ENCODE data around the gene EPOP. TPM values are rescaled to one million over a fixed set of nuclear protein-coding genes. Genes with fewer than 3 reads are reported as not detected.

The EPOP gene
- total and polyA plus RNA-seq, 2 of the 13 experiments (the other 11 are each of a cell fraction or from before 2014, with no cell fraction given), result 14.7 to 37.8 TPM

- TF ChIP-seq, protein P1, sequence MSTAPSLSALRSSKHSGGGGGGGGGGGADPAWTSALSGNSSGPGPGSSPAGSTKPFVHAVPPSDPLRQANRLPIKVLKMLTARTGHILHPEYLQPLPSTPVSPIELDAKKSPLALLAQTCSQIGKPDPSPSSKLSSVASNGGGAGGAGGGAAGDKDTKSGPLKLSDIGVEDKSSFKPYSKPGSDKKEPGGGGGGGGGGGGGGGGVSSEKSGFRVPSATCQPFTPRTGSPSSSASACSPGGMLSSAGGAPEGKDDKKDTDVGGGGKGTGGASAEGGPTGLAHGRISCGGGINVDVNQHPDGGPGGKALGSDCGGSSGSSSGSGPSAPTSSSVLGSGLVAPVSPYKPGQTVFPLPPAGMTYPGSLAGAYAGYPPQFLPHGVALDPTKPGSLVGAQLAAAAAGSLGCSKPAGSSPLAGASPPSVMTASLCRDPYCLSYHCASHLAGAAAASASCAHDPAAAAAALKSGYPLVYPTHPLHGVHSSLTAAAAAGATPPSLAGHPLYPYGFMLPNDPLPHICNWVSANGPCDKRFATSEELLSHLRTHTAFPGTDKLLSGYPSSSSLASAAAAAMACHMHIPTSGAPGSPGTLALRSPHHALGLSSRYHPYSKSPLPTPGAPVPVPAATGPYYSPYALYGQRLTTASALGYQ (CRISPR knock-in tag; IDR thresholded peaks at IDR 0.05), result no peak
- TF ChIP-seq ZNF256 (CRISPR knock-in tag; conservative IDR thresholded peaks at IDR 0.05), result no peak
- no peak for TF ChIP-seq ZNF496 (CRISPR knock-in tag; IDR thresholded peaks at IDR 0.05; ENCODE audit: insufficient replicate concordance)
- TF ChIP-seq, protein P2, sequence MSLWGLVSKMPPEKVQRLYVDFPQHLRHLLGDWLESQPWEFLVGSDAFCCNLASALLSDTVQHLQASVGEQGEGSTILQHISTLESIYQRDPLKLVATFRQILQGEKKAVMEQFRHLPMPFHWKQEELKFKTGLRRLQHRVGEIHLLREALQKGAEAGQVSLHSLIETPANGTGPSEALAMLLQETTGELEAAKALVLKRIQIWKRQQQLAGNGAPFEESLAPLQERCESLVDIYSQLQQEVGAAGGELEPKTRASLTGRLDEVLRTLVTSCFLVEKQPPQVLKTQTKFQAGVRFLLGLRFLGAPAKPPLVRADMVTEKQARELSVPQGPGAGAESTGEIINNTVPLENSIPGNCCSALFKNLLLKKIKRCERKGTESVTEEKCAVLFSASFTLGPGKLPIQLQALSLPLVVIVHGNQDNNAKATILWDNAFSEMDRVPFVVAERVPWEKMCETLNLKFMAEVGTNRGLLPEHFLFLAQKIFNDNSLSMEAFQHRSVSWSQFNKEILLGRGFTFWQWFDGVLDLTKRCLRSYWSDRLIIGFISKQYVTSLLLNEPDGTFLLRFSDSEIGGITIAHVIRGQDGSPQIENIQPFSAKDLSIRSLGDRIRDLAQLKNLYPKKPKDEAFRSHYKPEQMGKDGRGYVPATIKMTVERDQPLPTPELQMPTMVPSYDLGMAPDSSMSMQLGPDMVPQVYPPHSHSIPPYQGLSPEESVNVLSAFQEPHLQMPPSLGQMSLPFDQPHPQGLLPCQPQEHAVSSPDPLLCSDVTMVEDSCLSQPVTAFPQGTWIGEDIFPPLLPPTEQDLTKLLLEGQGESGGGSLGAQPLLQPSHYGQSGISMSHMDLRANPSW (CRISPR knock-in tag; IDR thresholded peaks at IDR 0.05; ENCODE audit: borderline replicate concordance), result no peak
- TF ChIP-seq ZNF614 (CRISPR knock-in tag; IDR thresholded peaks at IDR 0.05; ENCODE audit: borderline replicate concordance), result no peak
- TF ChIP-seq, protein P3, sequence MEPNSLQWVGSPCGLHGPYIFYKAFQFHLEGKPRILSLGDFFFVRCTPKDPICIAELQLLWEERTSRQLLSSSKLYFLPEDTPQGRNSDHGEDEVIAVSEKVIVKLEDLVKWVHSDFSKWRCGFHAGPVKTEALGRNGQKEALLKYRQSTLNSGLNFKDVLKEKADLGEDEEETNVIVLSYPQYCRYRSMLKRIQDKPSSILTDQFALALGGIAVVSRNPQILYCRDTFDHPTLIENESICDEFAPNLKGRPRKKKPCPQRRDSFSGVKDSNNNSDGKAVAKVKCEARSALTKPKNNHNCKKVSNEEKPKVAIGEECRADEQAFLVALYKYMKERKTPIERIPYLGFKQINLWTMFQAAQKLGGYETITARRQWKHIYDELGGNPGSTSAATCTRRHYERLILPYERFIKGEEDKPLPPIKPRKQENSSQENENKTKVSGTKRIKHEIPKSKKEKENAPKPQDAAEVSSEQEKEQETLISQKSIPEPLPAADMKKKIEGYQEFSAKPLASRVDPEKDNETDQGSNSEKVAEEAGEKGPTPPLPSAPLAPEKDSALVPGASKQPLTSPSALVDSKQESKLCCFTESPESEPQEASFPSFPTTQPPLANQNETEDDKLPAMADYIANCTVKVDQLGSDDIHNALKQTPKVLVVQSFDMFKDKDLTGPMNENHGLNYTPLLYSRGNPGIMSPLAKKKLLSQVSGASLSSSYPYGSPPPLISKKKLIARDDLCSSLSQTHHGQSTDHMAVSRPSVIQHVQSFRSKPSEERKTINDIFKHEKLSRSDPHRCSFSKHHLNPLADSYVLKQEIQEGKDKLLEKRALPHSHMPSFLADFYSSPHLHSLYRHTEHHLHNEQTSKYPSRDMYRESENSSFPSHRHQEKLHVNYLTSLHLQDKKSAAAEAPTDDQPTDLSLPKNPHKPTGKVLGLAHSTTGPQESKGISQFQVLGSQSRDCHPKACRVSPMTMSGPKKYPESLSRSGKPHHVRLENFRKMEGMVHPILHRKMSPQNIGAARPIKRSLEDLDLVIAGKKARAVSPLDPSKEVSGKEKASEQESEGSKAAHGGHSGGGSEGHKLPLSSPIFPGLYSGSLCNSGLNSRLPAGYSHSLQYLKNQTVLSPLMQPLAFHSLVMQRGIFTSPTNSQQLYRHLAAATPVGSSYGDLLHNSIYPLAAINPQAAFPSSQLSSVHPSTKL (CRISPR knock-in tag; IDR thresholded peaks at IDR 0.05), result no peak
- TF ChIP-seq ZNF138 (CRISPR knock-in tag; IDR thresholded peaks at IDR 0.05; ENCODE audit: low read depth), result no peak
- no peak; the same call in 1 of the 2 replicates for TF ChIP-seq BORCS8-MEF2B (CRISPR knock-in tag; IDR thresholded peaks at IDR 0.05)
- TF ChIP-seq ZHX2 (IDR thresholded peaks at IDR 0.05; ENCODE audit: low read depth), result no peak
- peak; percentile 23; the same call in 1 of the 2 replicates for TF ChIP-seq ZHX2 (CRISPR knock-in tag; IDR thresholded peaks at IDR 0.05; ENCODE audit: borderline replicate concordance)
- no peak for TF ChIP-seq SRSF9 (IDR thresholded peaks at IDR 0.05; ENCODE audit: borderline replicate concordance, insufficient read depth, low read depth, low read length, poor library complexity, severe bottlenecking)
- TF ChIP-seq MYNN (CRISPR knock-in tag; IDR thresholded peaks at IDR 0.05; ENCODE audit: low read depth), result no peak
Measured at GRCh38 chr17:38704606-38705522, 30.1 kb upstream of the EPOP start, which contains the start of gene MLLT6 (continued).
